HCT116 (cell line): ENCODE measurements around the gene MYO3B. TPM values are rescaled to one million over a fixed set of nuclear protein-coding genes. Genes with fewer than 3 reads are reported as not detected.

Experiments
- ATAC-seq: fragments of 200-7000 bp; cut with Tn5 transposase; 2 replicates; pipeline ENCODE4 v1.9.1; 2020; ENCODE audit warnings: mild to moderate bottlenecking, moderate library complexity
- BruUV-seq: library from RNA; stranded (reverse); fragments of 400-500 nt; replicated peaks from 2 replicates; lab custom pipeline; 2021; lab: Mats Ljungman, UMichigan
- CTCF ChIA-PET: fragments of 300-600 bp; sonication (Branson Sonifier 250); formaldehyde crosslinking; loops from one replicate; lab custom pipeline; 2021; ENCODE audit warnings: antibody characterized with exemption; lab: Charles Lee
- POLR2A ChIA-PET: fragments of 300-600, 350-600 bp; sonication (Branson Sonifier 250); formaldehyde crosslinking; loops from one replicate; lab custom pipeline; 2021; ENCODE audit warnings: antibody characterized with exemption; lab: Charles Lee
- RAD21 ChIA-PET, 2 experiments: fragments of 300-600 bp; sonication (Branson Sonifier 250); formaldehyde crosslinking; loops; one replicate each; lab custom pipeline; 2023; ENCODE audit warnings: low total read pairs in 2 of 2; ENCODE audit not compliant: uncharacterized antibody in 2 of 2, unreplicated experiment in 2 of 2, low non-redundant PET in 1 of 2; lab: Charles Lee
- DNase-seq: peaks from one replicate; pipeline ENCODE4 v3.0.0-alpha.2; 2010; ENCODE audit warnings: low read depth, low spot score
- H2AFZ ChIP-seq: fragments of 200-600 bp; shearing (Covaris generic), sonication (generic); 2 replicates; pipeline ENCODE4 v1.6.1; 2017; ENCODE audit warnings: low read depth, mixed run types, mixed read lengths, antibody characterized with exemption, low read length; ENCODE audit not compliant: poor library complexity, severe bottlenecking
- H3K27ac ChIP-seq: 2 replicates; pipeline ENCODE4 v1.5.1; 2012; ENCODE audit warnings: low read depth, low read length
- H3K27me3 ChIP-seq: fragments of 200-600 bp; sonication (generic); 2 replicates; pipeline ENCODE4 v1.6.1; 2016; ENCODE audit warnings: mixed run types, low read length, mixed read lengths; ENCODE audit not compliant: insufficient read depth
- H3K36me3 ChIP-seq, 2 experiments: fragments of 200-500 bp in 1 of 2; fragments of 200-600 bp in 1 of 2; sonication (Bioruptor generic) in 1 of 2; sonication (generic) in 1 of 2; 2 replicates each; pipeline versions ENCODE4 v1.5.1 to v1.6.1; 2014 to 2016; ENCODE audit warnings: low read length in 2 of 2, inconsistent platforms in 1 of 2, mixed read lengths in 1 of 2, mixed run types in 1 of 2; ENCODE audit not compliant: insufficient read depth in 2 of 2, control insufficient read depth in 1 of 2
- H3K4me1 ChIP-seq, 2 experiments: fragments of 200-600 bp in 1 of 2; sonication (generic) in 1 of 2; 2 replicates each; pipeline versions ENCODE4 v1.5.1 to v1.6.1; 2012 to 2017; ENCODE audit warnings: low read length in 2 of 2, inconsistent platforms in 1 of 2, mild to moderate bottlenecking in 1 of 2, mixed read lengths in 1 of 2, mixed run types in 1 of 2, moderate library complexity in 1 of 2; ENCODE audit not compliant: insufficient read depth in 2 of 2, control insufficient read depth in 1 of 2
- H3K4me2 ChIP-seq: fragments of 200-600 bp; sonication (generic); 2 replicates; pipeline ENCODE4 v1.6.1; 2017; ENCODE audit warnings: mixed run types, low read length, mixed read lengths
- H3K4me3 ChIP-seq, 2 experiments: fragments of 200-600 bp in 1 of 2; sonication (generic) in 1 of 2; replicated peaks in 1 of 2; 2 replicates each; pipeline ENCODE4 v1.5.1; 2011 to 2016; ENCODE audit warnings: low read length in 2 of 2, control low read depth in 1 of 2, low read depth in 1 of 2, mild to moderate bottlenecking in 1 of 2, mixed read lengths in 1 of 2, mixed run types in 1 of 2
- H3K79me2 ChIP-seq: fragments of 200-600 bp; sonication (generic); 2 replicates; pipeline ENCODE4 v1.6.1; 2017; ENCODE audit warnings: mild to moderate bottlenecking, mixed run types, low read length, moderate library complexity, mixed read lengths; ENCODE audit not compliant: insufficient read depth
- H3K9ac ChIP-seq: fragments of 200-600 bp; sonication (generic); 2 replicates; pipeline ENCODE4 v1.6.1; 2016; ENCODE audit warnings: low read length, mixed read lengths
- H3K9me2 ChIP-seq: fragments of 200-600 bp; sonication (generic), shearing (Covaris generic); 2 replicates; pipeline ENCODE4 v1.6.1; 2017; ENCODE audit warnings: mixed run types, mild to moderate bottlenecking, moderate library complexity; ENCODE audit not compliant: insufficient read depth
- H3K9me3 ChIP-seq, 2 experiments: fragments of 200-500 bp in 1 of 2; fragments of 200-600 bp in 1 of 2; sonication (Bioruptor generic) in 1 of 2; sonication (generic) in 1 of 2; 2 replicates each; pipeline ENCODE4 v1.6.1; 2014 to 2017; ENCODE audit warnings: low read length in 2 of 2, mixed read lengths in 2 of 2, inconsistent platforms in 1 of 2, low read depth in 1 of 2, mild to moderate bottlenecking in 1 of 2, mixed run types in 1 of 2, moderate library complexity in 1 of 2; ENCODE audit not compliant: control insufficient read depth in 1 of 2, insufficient read depth in 1 of 2
- H4K20me1 ChIP-seq: fragments of 200-600 bp; sonication (generic), shearing (Covaris generic); 2 replicates; pipeline ENCODE4 v1.6.1; 2017; ENCODE audit warnings: mixed run types, mild to moderate bottlenecking, moderate library complexity; ENCODE audit not compliant: insufficient read depth
- POLR2AphosphoS5 ChIP-seq: IDR thresholded peaks from 2 replicates; pipeline ENCODE4 v1.6.1; 2011; ENCODE audit warnings: mild to moderate bottlenecking, low read depth, low read length, moderate library complexity
- RAD21 ChIP-seq: IDR thresholded peaks from 2 replicates; pipeline ENCODE4 v1.6.1; 2012; ENCODE audit warnings: low read depth, mild to moderate bottlenecking
- SIN3A ChIP-seq: IDR thresholded peaks from 2 replicates; pipeline ENCODE4 v1.6.1; 2012; ENCODE audit warnings: low read depth
- SRF ChIP-seq: IDR thresholded peaks from 2 replicates; pipeline ENCODE4 v1.6.1; 2012; ENCODE audit warnings: low read depth
- YY1 ChIP-seq: IDR thresholded peaks from 2 replicates; pipeline ENCODE4 v1.6.1; 2011; ENCODE audit warnings: low read length, low read depth, moderate library complexity, mild to moderate bottlenecking; ENCODE audit not compliant: insufficient replicate concordance; ENCODE audit errors: extremely low read depth
- intact Hi-C: fragments of 100-400 bp; cut with micrococcal nuclease; formaldehyde crosslinking; loops from 2 replicates; pipeline ENCODE4 v1.10.0; 2022
- total RNA-seq: library from RNA; stranded (reverse); gene quantifications from one replicate; pipeline ENCODE4 v1.2.1, GENCODE V29; 2021; ENCODE audit not compliant: unreplicated experiment
- TF ChIP-seq, protein P1 (sequence below): IDR thresholded peaks from 2 replicates; pipeline ENCODE4 v1.6.1; 2012; ENCODE audit warnings: low read depth

MYO3B gene
- total RNA-seq, 1 experiment from 2014 or later, result not detected

DNA sequence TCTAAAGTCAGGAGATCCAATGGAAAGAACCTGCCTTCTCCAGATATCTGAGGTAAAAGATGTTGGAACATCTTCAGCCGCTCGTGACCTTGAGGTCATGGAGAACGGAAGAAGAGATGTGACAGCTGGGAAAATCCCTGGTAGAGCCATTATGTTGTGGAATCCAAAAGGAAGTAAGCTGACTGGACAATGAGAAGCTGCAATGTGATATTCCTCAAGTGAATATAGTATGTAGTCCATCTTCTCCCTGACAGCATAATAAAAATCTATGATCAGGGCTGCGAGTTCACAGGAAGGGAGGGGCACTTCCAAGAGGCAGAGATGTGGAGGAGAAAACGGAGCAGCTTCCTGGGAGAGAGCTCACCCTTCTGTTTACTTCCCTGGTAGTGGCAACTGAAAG lies 336.2 kb downstream of the MYO3B start:
- TF ChIP-seq POLR2AphosphoS5, result no peak
- TF ChIP-seq, all 23 proteins: peak for 0
- Histone ChIP-seq H3K4me3 (no peak overlapping the region), H3K4me1 (no peaks in the 10 kb centered on the region), H3K79me2 (no peaks in the 10 kb centered on the region), H3K27ac (no peak overlapping the region), H3K4me2 (no peak overlapping the region), H3K9me3 (no peaks in the 10 kb centered on the region), H3K27me3 (no peaks in the 10 kb centered on the region), H2AFZ (no peak overlapping the region), H3K9me2 (no peaks in the 10 kb centered on the region), H3K9ac (no peak overlapping the region), H4K20me1 (no peaks in the 10 kb centered on the region), H3K36me3 (no peaks in the 10 kb centered on the region)
- ChIA-PET POLR2A (no interaction called here), CTCF (no interaction called here), RAD21 (no interaction called here)
- ATAC-seq (no peak), DNase-seq (no peak)
- BruUV-seq, result no TSS peak
- intact Hi-C loops, result no loop called here

DNA sequence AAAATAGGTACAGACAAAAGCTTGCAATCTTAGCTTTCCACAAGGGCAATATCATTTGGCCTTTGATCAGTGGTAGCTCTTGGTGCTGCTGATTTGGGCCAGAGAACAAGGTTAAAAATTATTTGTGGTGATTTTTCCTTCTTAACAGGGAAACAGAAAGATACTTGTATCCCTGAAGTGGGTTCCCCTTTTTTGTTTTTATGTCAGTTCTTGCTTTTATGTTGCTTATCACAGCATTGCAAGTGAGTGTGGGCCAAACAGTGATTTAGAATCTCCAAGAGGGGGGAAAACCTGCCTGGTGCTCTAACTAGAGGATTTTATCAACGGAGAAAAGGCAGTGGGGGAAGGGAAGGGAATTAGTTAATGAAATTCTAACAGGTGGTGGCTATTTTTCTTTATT lies 339.6 kb downstream of the MYO3B start:
- H3K9me3 ChIP-seq, result no peaks in the 10 kb centered on the region
- DNase-seq (no peak), ATAC-seq (no peak)
- H3K36me3 ChIP-seq, result no peaks in the 10 kb centered on the region
- CTCF ChIA-PET, result interaction anchor here (0.8 kb wide), 1 partner anchor 9 kb away, joined by 4 read pairs; no protein-coding TSS in a partner anchor
- H3K27me3 ChIP-seq, result no peaks in the 10 kb centered on the region
- H3K9me2 ChIP-seq, result no peaks in the 10 kb centered on the region
- no peak overlapping the region for H3K27ac ChIP-seq
- H3K79me2 ChIP-seq, result no peaks in the 10 kb centered on the region
- H4K20me1 ChIP-seq, result no peaks in the 10 kb centered on the region
- TF ChIP-seq SRF (no peak), SIN3A (no peak), RAD21 (no peak), YY1 (no peak), POLR2AphosphoS5 (no peak)
- TF ChIP-seq, protein P1, sequence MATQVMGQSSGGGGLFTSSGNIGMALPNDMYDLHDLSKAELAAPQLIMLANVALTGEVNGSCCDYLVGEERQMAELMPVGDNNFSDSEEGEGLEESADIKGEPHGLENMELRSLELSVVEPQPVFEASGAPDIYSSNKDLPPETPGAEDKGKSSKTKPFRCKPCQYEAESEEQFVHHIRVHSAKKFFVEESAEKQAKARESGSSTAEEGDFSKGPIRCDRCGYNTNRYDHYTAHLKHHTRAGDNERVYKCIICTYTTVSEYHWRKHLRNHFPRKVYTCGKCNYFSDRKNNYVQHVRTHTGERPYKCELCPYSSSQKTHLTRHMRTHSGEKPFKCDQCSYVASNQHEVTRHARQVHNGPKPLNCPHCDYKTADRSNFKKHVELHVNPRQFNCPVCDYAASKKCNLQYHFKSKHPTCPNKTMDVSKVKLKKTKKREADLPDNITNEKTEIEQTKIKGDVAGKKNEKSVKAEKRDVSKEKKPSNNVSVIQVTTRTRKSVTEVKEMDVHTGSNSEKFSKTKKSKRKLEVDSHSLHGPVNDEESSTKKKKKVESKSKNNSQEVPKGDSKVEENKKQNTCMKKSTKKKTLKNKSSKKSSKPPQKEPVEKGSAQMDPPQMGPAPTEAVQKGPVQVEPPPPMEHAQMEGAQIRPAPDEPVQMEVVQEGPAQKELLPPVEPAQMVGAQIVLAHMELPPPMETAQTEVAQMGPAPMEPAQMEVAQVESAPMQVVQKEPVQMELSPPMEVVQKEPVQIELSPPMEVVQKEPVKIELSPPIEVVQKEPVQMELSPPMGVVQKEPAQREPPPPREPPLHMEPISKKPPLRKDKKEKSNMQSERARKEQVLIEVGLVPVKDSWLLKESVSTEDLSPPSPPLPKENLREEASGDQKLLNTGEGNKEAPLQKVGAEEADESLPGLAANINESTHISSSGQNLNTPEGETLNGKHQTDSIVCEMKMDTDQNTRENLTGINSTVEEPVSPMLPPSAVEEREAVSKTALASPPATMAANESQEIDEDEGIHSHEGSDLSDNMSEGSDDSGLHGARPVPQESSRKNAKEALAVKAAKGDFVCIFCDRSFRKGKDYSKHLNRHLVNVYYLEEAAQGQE, result no peak
- H3K4me1 ChIP-seq, result no peaks in the 10 kb centered on the region
- H3K4me3 ChIP-seq, result no peak overlapping the region
- BruUV-seq, result no TSS peak
- intact Hi-C loops, result no loop called here
- no peak overlapping the region for H3K4me2 ChIP-seq
- POLR2A ChIA-PET, result no interaction called here
- H2AFZ ChIP-seq, result no peak overlapping the region
- H3K9ac ChIP-seq, result no peak overlapping the region
- RAD21 ChIA-PET, result no interaction called here
